HepG2 (cell line): ENCODE data around the gene TTLL6. TPM values are rescaled to one million over a fixed set of nuclear protein-coding genes. Genes with fewer than 3 reads are reported as not detected.

Experiments used
- ATAC-seq: fragments of 200-7000 bp; cut with Tn5 transposase; 3 replicates; pipeline ENCODE4 v1.9.1; 2020; ENCODE audit warnings: mild to moderate bottlenecking, moderate library complexity
- BruUV-seq: library from RNA; stranded (reverse); fragments of 400-500 nt; replicated peaks from 2 replicates; lab custom pipeline; 2021; lab: Mats Ljungman, UMichigan
- CTCF ChIA-PET: fragments of 300-600 bp; formaldehyde crosslinking; extraction: SDS; loops from one replicate; lab custom pipeline; 2021; ENCODE audit warnings: low total read pairs, inconsistent platforms, low intra/inter-chr PET ratio; lab: Yijun Ruan, JAX
- POLR2A ChIA-PET: fragments of 350-600 bp; sonication (Branson Sonifier 250); formaldehyde crosslinking; loops from one replicate; lab custom pipeline; 2020; ENCODE audit warnings: antibody characterized with exemption, inconsistent platforms; lab: Yijun Ruan, JAX
- DNase-seq: peaks from one replicate; pipeline ENCODE4 v3.0.0-alpha.2; 2015; ENCODE audit warnings: low spot score
- FAIRE-seq: peaks from 3 replicates; lab custom pipeline; 2011; peaks lifted over from hg19 to GRCh38; lab: Jason Lieb, UNC
- H2AFZ ChIP-seq: one replicate; pipeline ENCODE4 v1.6.1; 2011; ENCODE audit warnings: low read length, inconsistent platforms
- H3K27ac ChIP-seq: fragments of 300-600 bp; 3 replicates; pipeline ENCODE4 v1.8.0; 2011; ENCODE audit warnings: mixed run types, mild to moderate bottlenecking, mixed read lengths, low read length, inconsistent platforms; ENCODE audit not compliant: insufficient read depth; ENCODE audit errors: extremely low read length
- H3K27me3 ChIP-seq, 2 experiments: fragments of 200-600 bp in 1 of 2; 2 replicates in 1 of 2; 3 replicates in 1 of 2; pipeline versions ENCODE4 v1.6.0 to v1.8.0; 2011; ENCODE audit warnings: low read length in 2 of 2, mild to moderate bottlenecking in 2 of 2, moderate library complexity in 2 of 2, inconsistent platforms in 1 of 2; ENCODE audit not compliant: insufficient read depth in 2 of 2, control insufficient read depth in 1 of 2
- H3K36me3 ChIP-seq, 2 experiments: fragments of 200-600 bp in 1 of 2; replicated peaks in 1 of 2; 2 replicates in 1 of 2; 3 replicates in 1 of 2; pipeline versions ENCODE4 v1.5.1 to v1.8.0; 2011; ENCODE audit warnings: low read length in 2 of 2, inconsistent platforms in 1 of 2; ENCODE audit not compliant: insufficient read depth in 2 of 2, control insufficient read depth in 1 of 2
- H3K4me1 ChIP-seq: 2 replicates; pipeline ENCODE4 v1.5.1; 2012; ENCODE audit warnings: low read length, inconsistent platforms; ENCODE audit not compliant: insufficient read depth
- H3K4me2 ChIP-seq: 2 replicates; pipeline ENCODE4 v1.6.0; 2011; ENCODE audit warnings: low read depth, low read length, inconsistent platforms
- H3K4me3 ChIP-seq, 3 experiments: fragments of 200-600 bp in 1 of 3; sonication (generic), shearing (Covaris generic) in 1 of 3; replicated peaks in 1 of 3; 2 replicates each; pipeline ENCODE4 v1.5.1; 2011 to 2016; ENCODE audit warnings: low read length in 3 of 3, inconsistent platforms in 2 of 3, low read depth in 2 of 3, mild to moderate bottlenecking in 2 of 3, control low read depth in 1 of 3, mixed read lengths in 1 of 3; ENCODE audit not compliant: insufficient read depth in 1 of 3
- H3K79me2 ChIP-seq: one replicate; pipeline ENCODE4 v1.6.1; 2011; ENCODE audit warnings: low read length, inconsistent platforms; ENCODE audit not compliant: insufficient read depth
- H3K9ac ChIP-seq: 2 replicates; pipeline ENCODE4 v1.6.0; 2011; ENCODE audit warnings: mild to moderate bottlenecking, low read depth, low read length, inconsistent platforms; ENCODE audit not compliant: insufficient read depth
- H3K9me3 ChIP-seq: 2 replicates; pipeline ENCODE4 v1.5.1; 2012; ENCODE audit warnings: mild to moderate bottlenecking, low read length
- H4K20me1 ChIP-seq: 2 replicates; pipeline ENCODE4 v1.6.0; 2011; ENCODE audit warnings: inconsistent platforms, mild to moderate bottlenecking, low read length, moderate library complexity; ENCODE audit not compliant: insufficient read depth
- HNRNPUL1 ChIP-seq: fragments of 200-400 bp; formaldehyde crosslinking; IDR thresholded peaks from 2 replicates; pipeline ENCODE4 v1.6.1; 2017; ENCODE audit warnings: low read depth, mild to moderate bottlenecking, low read length, moderate library complexity
- JARID2 ChIP-seq: sonication (generic); formaldehyde crosslinking; IDR thresholded peaks from 2 replicates; pipeline ENCODE4 v1.8.1; 2023; ENCODE audit warnings: missing genetic modification reagents, inconsistent platforms; ENCODE audit not compliant: insufficient replicate concordance
- JUNB ChIP-seq: sonication (generic); formaldehyde crosslinking; IDR thresholded peaks from 2 replicates; pipeline ENCODE4 v1.8.0; 2022; ENCODE audit warnings: missing genetic modification reagents, mild to moderate bottlenecking, borderline replicate concordance
- MYNN ChIP-seq: sonication (generic); formaldehyde crosslinking; IDR thresholded peaks from 2 replicates; pipeline ENCODE4 v1.4.0; 2020; ENCODE audit warnings: mild to moderate bottlenecking, low read depth, missing genetic modification reagents
- MZF1 ChIP-seq: sonication (generic); formaldehyde crosslinking; IDR thresholded peaks from 2 replicates; pipeline ENCODE4 v1.8.1; 2023; ENCODE audit warnings: mild to moderate bottlenecking, missing genetic modification reagents, borderline replicate concordance
- POGZ ChIP-seq: sonication (generic); formaldehyde crosslinking; IDR thresholded peaks from 2 replicates; pipeline ENCODE4 v1.4.0; 2020; ENCODE audit warnings: mild to moderate bottlenecking, missing genetic modification reagents
- SCMH1 ChIP-seq: sonication (generic); formaldehyde crosslinking; IDR thresholded peaks from 2 replicates; pipeline ENCODE4 v1.9.0; 2021; ENCODE audit warnings: missing genetic modification reagents, mild to moderate bottlenecking, borderline replicate concordance
- TBP ChIP-seq: sonication (generic); formaldehyde crosslinking; IDR thresholded peaks from 2 replicates; pipeline ENCODE4 v1.5.0; 2020; ENCODE audit warnings: missing genetic modification reagents
- TBX2 ChIP-seq: sonication (generic); formaldehyde crosslinking; IDR thresholded peaks from 2 replicates; pipeline ENCODE4 v1.5.0; 2020; ENCODE audit warnings: missing genetic modification reagents, mild to moderate bottlenecking, borderline replicate concordance
- TEAD2 ChIP-seq: sonication (generic); formaldehyde crosslinking; IDR thresholded peaks from 2 replicates; pipeline ENCODE4 v1.9.0; 2021; ENCODE audit warnings: missing genetic modification reagents
- ZNF10 ChIP-seq: sonication (generic); formaldehyde crosslinking; IDR thresholded peaks from 2 replicates; pipeline ENCODE4 v1.4.0; 2020; ENCODE audit warnings: mild to moderate bottlenecking, low read depth, missing genetic modification reagents, borderline replicate concordance
- ZNF460 ChIP-seq: sonication (generic); formaldehyde crosslinking; IDR thresholded peaks from 2 replicates; pipeline ENCODE4 v1.5.1; 2020; ENCODE audit warnings: missing genetic modification reagents, mild to moderate bottlenecking, borderline replicate concordance
- ZNF557 ChIP-seq: sonication (generic); formaldehyde crosslinking; IDR thresholded peaks from 2 replicates; pipeline ENCODE4 v1.4.0; 2020; ENCODE audit warnings: missing genetic modification reagents
- ZNF670 ChIP-seq: sonication (generic); formaldehyde crosslinking; IDR thresholded peaks from 2 replicates; pipeline ENCODE4 v1.8.0; 2022; ENCODE audit warnings: mild to moderate bottlenecking, missing genetic modification reagents, borderline replicate concordance
- ZNF883 ChIP-seq: sonication (generic); formaldehyde crosslinking; IDR thresholded peaks from 2 replicates; pipeline ENCODE4 v1.5.1; 2020; ENCODE audit warnings: mild to moderate bottlenecking, missing genetic modification reagents; ENCODE audit errors: not compliant biosample characterization
- ZSCAN9 ChIP-seq: IDR thresholded peaks from 2 replicates; pipeline ENCODE4 v1.6.1; 2016; ENCODE audit warnings: borderline replicate concordance
- WGBS: methylation state at CpG from one replicate; pipeline ENCODE4 v1.1.6; 2017; ENCODE audit warnings: low lambda C conversion rate; 5-methylcytosine and 5-hydroxymethylcytosine counted together
- in situ Hi-C: cut with HindIII; loops from 2 replicates; pipeline ENCODE4 v1.10.0; 2017; ENCODE audit warnings: low pct_unique_long_range_greater_than_20kb; ENCODE audit not compliant: extremely low pct_ligation_motif_present
- intact Hi-C: fragments of 100-400 bp; cut with micrococcal nuclease; formaldehyde crosslinking; loops from one replicate; pipeline ENCODE4 v1.10.0; 2022; ENCODE audit not compliant: unreplicated experiment
- polyA plus RNA-seq, 8 experiments: library from polyadenylated mRNA; depleted of rRNA in 3 of 8; stranded (reverse) in 7 of 8; unstranded in 1 of 8; fragments of >200 nt; fragmentation: Illumina TruSeq in 4 of 8; extraction: Trizol in 4 of 8; gene quantifications; 2 replicates each; pipeline versions ENCODE4 v1.2.1 to v1.2.3, GENCODE V29; 2011 to 2016; ENCODE audit warnings: low read depth in 4 of 8, missing spikeins in 1 of 8, mixed read lengths in 1 of 8; ENCODE audit not compliant: insufficient read depth in 1 of 8
- total RNA-seq, 5 experiments: library from RNA; depleted of rRNA; stranded (reverse); fragments of >200 nt; fragmentation: Illumina TruSeq; extraction: Trizol; gene quantifications; 2 replicates each; pipeline ENCODE4 v1.2.3, GENCODE V29; 2016; ENCODE audit warnings: low read depth in 1 of 5
- TF ChIP-seq, protein P1 (sequence below): sonication (generic); formaldehyde crosslinking; IDR thresholded peaks from 2 replicates; pipeline ENCODE4 v1.4.0; 2020; ENCODE audit warnings: missing genetic modification reagents
- TF ChIP-seq, protein P2 (sequence below): sonication (generic); formaldehyde crosslinking; IDR thresholded peaks from 2 replicates; pipeline ENCODE4 v1.4.0; 2020; ENCODE audit warnings: missing genetic modification reagents; ENCODE audit errors: not compliant biosample characterization

TTLL6 gene
- total and polyA plus RNA-seq, 2 of the 13 experiments (the other 11 are each of a cell fraction or from before 2014, with no cell fraction given) = 0.04 to 0.08 TPM

DNA sequence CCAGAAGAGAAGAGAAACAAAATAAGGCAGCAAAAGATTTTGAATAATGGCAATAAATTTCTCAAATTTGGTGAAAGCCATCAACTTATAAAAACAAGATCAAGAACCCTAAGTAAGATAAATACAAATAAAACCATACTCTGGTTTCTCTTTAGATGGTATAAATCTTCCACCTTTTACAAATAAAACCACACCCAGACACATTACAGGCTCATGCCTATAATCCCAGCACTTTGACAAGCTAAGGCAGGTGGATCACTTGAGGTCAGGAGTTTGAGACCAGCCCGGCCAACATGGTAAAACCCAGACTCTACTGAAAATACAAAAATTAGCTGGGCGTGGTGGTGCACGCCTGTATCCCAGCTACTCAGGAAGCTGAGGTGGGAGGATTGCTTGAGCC lies 43.8 kb downstream of the TTLL6 start:
- H3K4me2 ChIP-seq = no peak overlapping the region
- no peaks in the 10 kb centered on the region for H3K36me3 ChIP-seq
- no peak overlapping the region for H3K9ac ChIP-seq
- ATAC-seq (no peak), DNase-seq (no peak), FAIRE-seq (no peak)
- in situ Hi-C loops (no loop called here), intact Hi-C loops (no loop called here)
- no peaks in the 10 kb centered on the region; the same call in 1 of the 2 replicates for H3K9me3 ChIP-seq
- no TSS peak for BruUV-seq
- ChIA-PET CTCF (no interaction called here), POLR2A (no interaction called here)
- H3K4me3 ChIP-seq = no peak overlapping the region
- WGBS = 86% methylated on average over 3 of the region's 3 CpGs
- H3K27ac ChIP-seq = no peak overlapping the region
- no peaks in the 10 kb centered on the region for H3K4me1 ChIP-seq
- TF ChIP-seq TBX2 (CRISPR knock-in tag) (no peak), MYNN (no peak), POGZ (CRISPR knock-in tag) (no peak), ZNF883 (CRISPR knock-in tag) (no peak), HNRNPUL1 (no peak), SCMH1 (no peak), ZNF10 (CRISPR knock-in tag) (no peak), JARID2 (CRISPR knock-in tag) (no peak), ZSCAN9 (CRISPR knock-in tag) (no peak), MZF1 (CRISPR knock-in tag) (no peak), ZNF460 (CRISPR knock-in tag) (no peak), ZNF557 (CRISPR knock-in tag) (no peak), TEAD2 (CRISPR knock-in tag) (no peak), ZNF670 (no peak), JUNB (CRISPR knock-in tag) (no peak), TBP (CRISPR knock-in tag) (no peak)
- TF ChIP-seq, protein P1, sequence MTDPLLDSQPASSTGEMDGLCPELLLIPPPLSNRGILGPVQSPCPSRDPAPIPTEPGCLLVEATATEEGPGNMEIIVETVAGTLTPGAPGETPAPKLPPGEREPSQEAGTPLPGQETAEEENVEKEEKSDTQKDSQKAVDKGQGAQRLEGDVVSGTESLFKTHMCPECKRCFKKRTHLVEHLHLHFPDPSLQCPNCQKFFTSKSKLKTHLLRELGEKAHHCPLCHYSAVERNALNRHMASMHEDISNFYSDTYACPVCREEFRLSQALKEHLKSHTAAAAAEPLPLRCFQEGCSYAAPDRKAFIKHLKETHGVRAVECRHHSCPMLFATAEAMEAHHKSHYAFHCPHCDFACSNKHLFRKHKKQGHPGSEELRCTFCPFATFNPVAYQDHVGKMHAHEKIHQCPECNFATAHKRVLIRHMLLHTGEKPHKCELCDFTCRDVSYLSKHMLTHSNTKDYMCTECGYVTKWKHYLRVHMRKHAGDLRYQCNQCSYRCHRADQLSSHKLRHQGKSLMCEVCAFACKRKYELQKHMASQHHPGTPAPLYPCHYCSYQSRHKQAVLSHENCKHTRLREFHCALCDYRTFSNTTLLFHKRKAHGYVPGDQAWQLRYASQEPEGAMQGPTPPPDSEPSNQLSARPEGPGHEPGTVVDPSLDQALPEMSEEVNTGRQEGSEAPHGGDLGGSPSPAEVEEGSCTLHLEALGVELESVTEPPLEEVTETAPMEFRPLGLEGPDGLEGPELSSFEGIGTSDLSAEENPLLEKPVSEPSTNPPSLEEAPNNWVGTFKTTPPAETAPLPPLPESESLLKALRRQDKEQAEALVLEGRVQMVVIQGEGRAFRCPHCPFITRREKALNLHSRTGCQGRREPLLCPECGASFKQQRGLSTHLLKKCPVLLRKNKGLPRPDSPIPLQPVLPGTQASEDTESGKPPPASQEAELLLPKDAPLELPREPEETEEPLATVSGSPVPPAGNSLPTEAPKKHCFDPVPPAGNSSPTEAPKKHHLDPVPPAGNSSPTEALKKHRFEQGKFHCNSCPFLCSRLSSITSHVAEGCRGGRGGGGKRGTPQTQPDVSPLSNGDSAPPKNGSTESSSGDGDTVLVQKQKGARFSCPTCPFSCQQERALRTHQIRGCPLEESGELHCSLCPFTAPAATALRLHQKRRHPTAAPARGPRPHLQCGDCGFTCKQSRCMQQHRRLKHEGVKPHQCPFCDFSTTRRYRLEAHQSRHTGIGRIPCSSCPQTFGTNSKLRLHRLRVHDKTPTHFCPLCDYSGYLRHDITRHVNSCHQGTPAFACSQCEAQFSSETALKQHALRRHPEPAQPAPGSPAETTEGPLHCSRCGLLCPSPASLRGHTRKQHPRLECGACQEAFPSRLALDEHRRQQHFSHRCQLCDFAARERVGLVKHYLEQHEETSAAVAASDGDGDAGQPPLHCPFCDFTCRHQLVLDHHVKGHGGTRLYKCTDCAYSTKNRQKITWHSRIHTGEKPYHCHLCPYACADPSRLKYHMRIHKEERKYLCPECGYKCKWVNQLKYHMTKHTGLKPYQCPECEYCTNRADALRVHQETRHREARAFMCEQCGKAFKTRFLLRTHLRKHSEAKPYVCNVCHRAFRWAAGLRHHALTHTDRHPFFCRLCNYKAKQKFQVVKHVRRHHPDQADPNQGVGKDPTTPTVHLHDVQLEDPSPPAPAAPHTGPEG (CRISPR knock-in tag) = no peak
- TF ChIP-seq, protein P2, sequence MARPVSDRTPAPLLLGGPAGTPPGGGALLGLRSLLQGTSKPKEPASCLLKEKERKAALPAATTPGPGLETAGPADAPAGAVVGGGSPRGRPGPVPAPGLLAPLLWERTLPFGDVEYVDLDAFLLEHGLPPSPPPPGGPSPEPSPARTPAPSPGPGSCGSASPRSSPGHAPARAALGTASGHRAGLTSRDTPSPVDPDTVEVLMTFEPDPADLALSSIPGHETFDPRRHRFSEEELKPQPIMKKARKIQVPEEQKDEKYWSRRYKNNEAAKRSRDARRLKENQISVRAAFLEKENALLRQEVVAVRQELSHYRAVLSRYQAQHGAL (CRISPR knock-in tag) = no peak
- 0 out of 5 replicates have a peak, but pooled peaks cover 0 to 4% of the 10 kb centered on the region in 2 experiments for H3K27me3 ChIP-seq
- H2AFZ ChIP-seq = no peak overlapping the region
- H4K20me1 ChIP-seq = no peaks in the 10 kb centered on the region
- no peaks in the 10 kb centered on the region for H3K79me2 ChIP-seq
